IPS DF 6.9 (cell line): ENCODE results near the gene AQP12A.

Experiments used
- DNase-seq: peaks from one replicate; pipeline ENCODE4 v3.0.0-alpha.2; 2013; ENCODE audit warnings: low read depth, low spot score
- H3K27ac ChIP-seq: one replicate; pipeline ENCODE4 v1.5.1; 2013; ENCODE audit warnings: low read length, control low read depth
- H3K27me3 ChIP-seq: 2 replicates; pipeline ENCODE4 v1.6.1; 2013; ENCODE audit warnings: mild to moderate bottlenecking, low read length; ENCODE audit not compliant: control insufficient read depth, insufficient read depth
- H3K36me3 ChIP-seq: 2 replicates; pipeline ENCODE4 v1.6.1; 2013; ENCODE audit warnings: low read length; ENCODE audit not compliant: control insufficient read depth, insufficient read depth
- H3K4me1 ChIP-seq: 2 replicates; pipeline ENCODE4 v1.6.1; 2013; ENCODE audit warnings: low read length; ENCODE audit not compliant: control insufficient read depth, insufficient read depth
- H3K4me3 ChIP-seq: 2 replicates; pipeline ENCODE4 v1.5.1; 2013; ENCODE audit warnings: mild to moderate bottlenecking, low read length
- H3K9me3 ChIP-seq: 2 replicates; pipeline ENCODE4 v1.6.1; 2013; ENCODE audit warnings: low read length, inconsistent platforms; ENCODE audit not compliant: control insufficient read depth, insufficient read depth
- WGBS: extraction: QIAGEN DNeasy Blood & Tissue Kit; methylation state at CpG from one replicate; pipeline ENCODE4 v1.1.7; 2013; ENCODE audit warnings: mixed read lengths, missing lambda C conversion rate; ENCODE audit not compliant: insufficient read length, insufficient coverage; 5-methylcytosine and 5-hydroxymethylcytosine counted together

Gene AQP12A

GRCh38 chr2:240723851-240724250 lies 32.2 kb downstream of the AQP12A start:
- no peaks in the 10 kb centered on the region; the same call in 1 of the 2 replicates for H3K4me1 ChIP-seq
- H3K4me3 ChIP-seq = no peak overlapping the region
- no peaks in the 10 kb centered on the region for H3K9me3 ChIP-seq
- H3K27me3 ChIP-seq = no peaks in the 10 kb centered on the region
- H3K36me3 ChIP-seq = peaks cover 50% of the 10 kb centered on the region
- H3K27ac ChIP-seq = no peak overlapping the region
- no CpG with 5 or more reads among the region's 9 CpGs for WGBS
- DNase-seq = no peak

GRCh38 chr2:240724431-240724830 lies 32.8 kb downstream of the AQP12A start:
- H3K9me3 ChIP-seq = no peaks in the 10 kb centered on the region
- H3K27ac ChIP-seq = no peak overlapping the region
- no peak overlapping the region for H3K4me3 ChIP-seq
- no CpG with 5 or more reads among the region's 10 CpGs for WGBS
- H3K27me3 ChIP-seq = no peaks in the 10 kb centered on the region
- H3K36me3 ChIP-seq = peaks cover 45% of the 10 kb centered on the region
- H3K4me1 ChIP-seq = no peaks in the 10 kb centered on the region; the same call in 1 of the 2 replicates
- DNase-seq = no peak

DNA sequence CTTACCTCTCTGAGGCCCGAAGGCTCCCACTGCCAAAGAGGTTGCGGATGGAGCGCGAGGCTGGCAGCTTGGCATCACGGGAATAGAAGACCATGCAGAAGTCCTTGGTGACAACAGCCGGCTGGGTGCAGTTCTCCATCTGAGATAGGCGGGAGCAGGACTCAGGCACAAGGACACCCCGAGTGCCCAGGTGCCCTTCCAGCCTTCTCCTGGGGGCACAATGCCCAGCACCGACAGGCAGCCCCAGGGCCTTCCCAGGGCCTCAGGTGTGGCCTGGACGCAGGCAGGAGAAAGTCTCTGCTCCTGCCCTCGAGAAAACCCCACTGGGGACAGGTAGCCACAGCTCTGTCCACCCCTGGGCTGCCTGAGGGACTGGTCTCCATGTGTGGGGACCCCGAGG lies 33.6 kb downstream of the AQP12A start:
- Histone ChIP-seq H3K4me1 (no peaks in the 10 kb centered on the region; the same call in 1 of the 2 replicates), H3K36me3 (peaks cover 42% of the 10 kb centered on the region), H3K4me3 (no peak overlapping the region), H3K27ac (no peak overlapping the region), H3K9me3 (no peaks in the 10 kb centered on the region), H3K27me3 (no peaks in the 10 kb centered on the region)
- no CpG with 5 or more reads among the region's 12 CpGs for WGBS
- DNase-seq = no peak

DNA sequence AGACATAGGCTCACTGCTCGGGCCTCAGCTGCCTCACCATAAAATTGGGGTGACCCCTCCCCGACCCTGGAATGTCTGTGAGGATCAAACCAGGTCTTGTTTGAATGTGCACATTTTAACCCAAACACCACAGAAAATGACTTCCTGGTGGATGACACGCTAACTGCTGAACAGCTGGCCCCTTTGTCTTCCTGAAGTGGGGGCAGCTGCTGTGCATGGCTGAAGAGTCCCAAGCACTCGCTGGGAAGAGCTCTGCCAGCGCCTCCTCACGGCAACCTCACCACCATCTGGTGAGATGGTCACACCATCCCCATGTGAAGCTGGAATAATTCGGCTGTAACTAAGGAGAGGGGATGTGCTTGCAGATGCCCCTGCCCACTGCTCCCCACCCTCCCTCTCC lies 34.0 kb downstream of the AQP12A start:
- no CpG with 5 or more reads among the region's 7 CpGs for WGBS
- DNase-seq = no peak
- Histone ChIP-seq H3K27me3 (no peaks in the 10 kb centered on the region), H3K4me3 (no peak overlapping the region), H3K4me1 (no peaks in the 10 kb centered on the region; the same call in 1 of the 2 replicates), H3K36me3 (peaks cover 45% of the 10 kb centered on the region), H3K9me3 (no peaks in the 10 kb centered on the region), H3K27ac (no peak overlapping the region)

DNA sequence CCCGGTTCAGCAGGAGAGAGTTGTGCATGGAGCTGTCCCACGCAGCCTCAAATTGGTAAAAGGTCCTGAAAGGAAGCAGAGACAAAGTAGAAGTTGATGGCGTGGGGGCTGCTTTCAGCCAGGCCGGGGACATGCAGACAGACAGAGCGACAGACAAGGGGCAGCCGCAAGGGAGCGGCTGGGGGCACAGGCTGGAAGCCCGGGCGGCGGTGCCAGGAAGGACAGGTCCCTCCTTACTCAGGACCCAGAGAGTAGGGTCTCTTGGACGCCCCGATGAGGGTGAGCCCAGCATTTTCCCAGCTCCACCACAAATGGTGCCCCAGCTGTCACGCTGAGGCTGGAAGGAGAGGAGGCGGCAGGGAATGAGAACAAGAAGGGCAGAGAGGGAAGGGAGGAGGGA lies 35.2 kb downstream of the AQP12A start:
- no peak for DNase-seq
- Histone ChIP-seq H3K4me1 (no peaks in the 10 kb centered on the region), H3K9me3 (no peaks in the 10 kb centered on the region), H3K36me3 (peaks cover 45% of the 10 kb centered on the region), H3K27me3 (no peaks in the 10 kb centered on the region), H3K27ac (no peak overlapping the region), H3K4me3 (no peak overlapping the region)
- no CpG with 5 or more reads among the region's 14 CpGs for WGBS

- no CpG with 5 or more reads among the region's 14 CpGs for WGBS
- H3K9me3 ChIP-seq = no peaks in the 10 kb centered on the region
- H3K4me3 ChIP-seq = no peak overlapping the region
- no peak overlapping the region for H3K27ac ChIP-seq
- peaks cover 40% of the 10 kb centered on the region for H3K36me3 ChIP-seq
- no peak for DNase-seq
- H3K4me1 ChIP-seq = no peaks in the 10 kb centered on the region
- H3K27me3 ChIP-seq = no peaks in the 10 kb centered on the region
These were observed 35.8 kb downstream of the AQP12A start for GRCh38 chr2:240727439-240727838.

DNA sequence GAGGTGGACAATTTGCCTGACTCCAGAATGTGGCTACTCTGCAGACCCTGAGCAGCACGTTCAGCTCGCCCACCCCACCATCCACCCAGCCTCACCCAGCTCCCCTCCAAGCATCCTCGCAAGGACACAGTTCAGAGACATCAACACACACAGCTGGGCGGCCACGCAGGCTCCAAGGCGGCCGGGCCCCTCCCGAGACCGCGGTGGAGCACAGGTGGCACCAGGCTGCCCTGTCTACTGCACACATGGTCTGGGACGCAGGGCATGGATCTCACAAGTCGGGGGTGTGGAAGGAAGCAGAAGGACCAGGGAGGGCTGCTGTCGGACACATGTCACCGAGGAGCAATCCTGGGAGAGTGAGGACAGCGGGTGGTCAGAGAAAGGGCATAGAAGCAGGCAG lies 36.2 kb downstream of the AQP12A start:
- Histone ChIP-seq H3K4me3 (no peak overlapping the region), H3K4me1 (no peaks in the 10 kb centered on the region), H3K27me3 (no peaks in the 10 kb centered on the region), H3K9me3 (no peaks in the 10 kb centered on the region), H3K27ac (no peak overlapping the region), H3K36me3 (peaks cover 35% of the 10 kb centered on the region)
- no CpG with 5 or more reads among the region's 15 CpGs for WGBS
- DNase-seq = no peak

- H3K4me3 ChIP-seq = no peak overlapping the region
- no peak for DNase-seq
- no CpG with 5 or more reads among the region's 10 CpGs for WGBS
- no peak overlapping the region for H3K27ac ChIP-seq
- no peaks in the 10 kb centered on the region for H3K27me3 ChIP-seq
- H3K36me3 ChIP-seq = peaks cover 33% of the 10 kb centered on the region
- no peaks in the 10 kb centered on the region for H3K9me3 ChIP-seq
- H3K4me1 ChIP-seq = no peaks in the 10 kb centered on the region
These were observed 36.7 kb downstream of the AQP12A start for GRCh38 chr2:240728361-240728760.

GRCh38 chr2:240728827-240729226 lies 37.2 kb downstream of the AQP12A start:
- Histone ChIP-seq H3K27me3 (no peaks in the 10 kb centered on the region), H3K4me3 (no peak overlapping the region), H3K4me1 (no peaks in the 10 kb centered on the region), H3K27ac (no peak overlapping the region), H3K36me3 (peaks cover 33% of the 10 kb centered on the region), H3K9me3 (no peaks in the 10 kb centered on the region)
- WGBS = no CpG with 5 or more reads among the region's 7 CpGs
- DNase-seq = no peak

GRCh38 chr2:240730501-240731177 lies 39.0 kb downstream of the AQP12A start:
- Histone ChIP-seq H3K9me3 (no peaks in the 10 kb centered on the region), H3K27me3 (no peaks in the 10 kb centered on the region), H3K4me1 (no peaks in the 10 kb centered on the region), H3K27ac (no peak overlapping the region), H3K36me3 (peaks cover 27% of the 10 kb centered on the region), H3K4me3 (no peak overlapping the region)
- DNase-seq = no peak
- WGBS = no CpG with 5 or more reads among the region's 10 CpGs

- no peak overlapping the region for H3K27ac ChIP-seq
- H3K9me3 ChIP-seq = no peaks in the 10 kb centered on the region
- WGBS = no CpG with 5 or more reads among the region's 9 CpGs
- no peak for DNase-seq
- H3K36me3 ChIP-seq = peaks cover 28% of the 10 kb centered on the region
- H3K27me3 ChIP-seq = no peaks in the 10 kb centered on the region
- H3K4me3 ChIP-seq = no peak overlapping the region
- no peaks in the 10 kb centered on the region for H3K4me1 ChIP-seq
These were observed 39.5 kb downstream of the AQP12A start for GRCh38 chr2:240731178-240731545.
